ENCODE data around the gene ARID3A.

ARID3A gene

DNA sequence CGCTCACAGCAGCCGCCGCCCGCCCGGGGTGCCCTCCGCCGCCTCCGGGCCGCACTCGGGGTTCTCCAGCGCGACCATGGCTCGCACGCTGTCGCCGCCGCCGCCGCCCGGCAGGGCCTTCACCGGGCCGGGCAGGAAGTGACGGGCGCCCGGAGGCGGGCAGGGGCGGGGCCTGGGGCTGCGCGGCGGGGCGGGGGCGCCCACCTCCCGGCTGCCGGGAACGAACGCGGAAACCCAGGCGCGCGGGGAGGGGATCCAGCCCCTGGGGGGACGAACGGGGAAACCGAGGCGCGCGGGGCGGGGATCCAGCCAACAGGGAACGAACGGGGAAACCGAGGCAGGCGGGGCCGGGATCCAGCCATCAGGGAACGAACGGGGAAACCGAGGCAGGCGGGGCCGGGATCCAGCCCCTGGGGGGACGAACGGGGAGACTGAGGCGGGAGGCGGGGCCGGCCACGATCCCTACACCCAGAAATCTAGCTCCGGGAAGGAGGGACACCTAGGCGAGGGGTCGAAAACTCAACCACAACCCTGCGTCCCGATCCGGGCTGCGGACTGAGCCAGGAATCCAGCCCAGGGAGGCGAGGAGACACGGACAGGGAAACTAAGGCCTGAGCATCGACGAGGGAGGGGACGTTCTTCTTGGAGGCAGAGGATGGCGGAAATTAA, 12.6 kb upstream of the ARID3A start, which contains the start of gene R3HDM4:
Gene R3HDM4 (minus strand): TSS at position 140 of the 669 bp plus-strand sequence. CDS start 62 bp downstream, at position 78.
- peak; percentile 60 for DNase-seq

DNA sequence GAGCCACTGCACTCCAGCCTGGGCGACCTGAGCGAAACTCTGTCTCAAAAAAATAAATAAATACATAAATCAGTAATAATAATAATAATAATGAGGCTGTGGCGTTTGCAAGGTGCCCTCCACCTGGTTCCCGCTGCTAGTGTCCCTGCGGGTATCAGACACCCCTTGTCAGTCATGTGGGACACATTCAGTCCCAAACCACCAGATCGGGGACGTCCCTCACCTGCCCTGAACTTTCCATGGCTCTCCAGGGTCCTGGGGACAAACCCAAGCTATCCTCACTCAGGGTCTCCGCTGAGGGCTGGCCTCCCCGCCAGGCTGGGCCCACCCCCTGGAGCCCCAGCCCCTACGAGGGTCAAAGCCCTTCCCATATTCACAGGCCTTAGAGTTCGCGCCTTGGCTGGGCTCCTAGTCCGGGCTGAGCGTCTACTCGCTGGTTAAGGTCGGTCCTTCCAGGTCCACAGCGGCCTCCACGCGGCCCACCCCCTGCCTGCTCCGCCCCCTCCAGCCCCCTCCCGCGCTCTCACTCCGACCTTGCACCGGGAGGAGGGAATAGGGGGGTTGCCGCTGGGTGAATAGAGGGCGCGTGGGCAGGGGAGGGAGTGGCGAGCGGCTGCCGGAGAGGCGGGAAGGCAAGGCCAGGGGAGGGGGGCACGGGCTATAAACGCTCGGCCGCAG, 9.1 kb upstream of the ARID3A start:
- peak; percentile 21 for DNase-seq

DNA sequence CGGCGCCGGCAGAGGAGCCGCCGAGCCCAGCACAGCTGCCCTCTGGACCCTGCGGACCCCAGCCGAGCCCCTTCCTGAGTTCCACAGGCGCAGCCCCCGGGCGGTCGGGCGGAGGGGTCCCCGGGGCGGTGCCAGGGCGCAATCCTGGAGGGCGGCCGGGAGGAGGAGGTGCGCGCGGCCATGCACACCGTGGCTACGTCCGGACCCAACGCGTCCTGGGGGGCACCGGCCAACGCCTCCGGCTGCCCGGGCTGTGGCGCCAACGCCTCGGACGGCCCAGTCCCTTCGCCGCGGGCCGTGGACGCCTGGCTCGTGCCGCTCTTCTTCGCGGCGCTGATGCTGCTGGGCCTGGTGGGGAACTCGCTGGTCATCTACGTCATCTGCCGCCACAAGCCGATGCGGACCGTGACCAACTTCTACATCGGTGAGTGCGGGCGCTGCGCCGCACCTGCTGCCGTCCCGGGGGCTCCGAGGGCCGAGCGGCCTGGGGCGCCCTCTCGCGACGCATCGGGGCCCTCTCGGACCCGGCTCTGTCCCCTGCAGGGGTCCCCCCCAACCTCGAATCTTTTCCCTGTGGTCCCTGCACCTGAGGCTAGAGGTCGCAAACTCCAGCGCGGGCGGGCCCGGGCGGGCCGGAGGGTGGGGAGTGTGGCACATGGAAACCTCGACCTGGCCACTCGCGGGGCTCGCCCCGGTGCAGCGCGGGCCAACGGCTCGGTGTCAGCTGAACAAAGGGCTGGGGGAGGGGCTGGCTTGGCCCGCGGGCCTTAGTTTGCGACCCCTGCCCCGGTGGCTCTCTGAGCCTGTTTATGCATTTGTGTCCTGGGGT, 8.3 kb upstream of the ARID3A start, which contains the start of gene KISS1R:
Gene KISS1R (plus strand): TSS at position 11 of the 829 bp plus-strand sequence. CDS start 170 bp downstream, at position 181.
- DNase-seq: peak; percentile 22

DNA sequence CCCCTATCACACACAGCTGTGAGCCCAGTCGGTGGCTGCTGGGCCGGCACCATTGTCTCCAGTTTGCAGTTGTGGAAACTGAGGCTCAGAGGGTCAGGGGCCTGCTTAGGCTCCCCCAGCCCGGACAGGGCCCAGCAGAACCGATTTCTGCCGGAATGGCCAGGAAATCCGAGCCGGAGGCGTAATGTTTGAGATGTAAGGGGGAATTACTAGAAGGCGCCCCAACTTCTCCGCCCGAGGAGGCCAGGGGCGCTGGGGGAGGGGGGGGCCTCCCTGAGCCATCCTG, 7.7 kb upstream of the ARID3A start:
- DNase-seq: no peak

DNA sequence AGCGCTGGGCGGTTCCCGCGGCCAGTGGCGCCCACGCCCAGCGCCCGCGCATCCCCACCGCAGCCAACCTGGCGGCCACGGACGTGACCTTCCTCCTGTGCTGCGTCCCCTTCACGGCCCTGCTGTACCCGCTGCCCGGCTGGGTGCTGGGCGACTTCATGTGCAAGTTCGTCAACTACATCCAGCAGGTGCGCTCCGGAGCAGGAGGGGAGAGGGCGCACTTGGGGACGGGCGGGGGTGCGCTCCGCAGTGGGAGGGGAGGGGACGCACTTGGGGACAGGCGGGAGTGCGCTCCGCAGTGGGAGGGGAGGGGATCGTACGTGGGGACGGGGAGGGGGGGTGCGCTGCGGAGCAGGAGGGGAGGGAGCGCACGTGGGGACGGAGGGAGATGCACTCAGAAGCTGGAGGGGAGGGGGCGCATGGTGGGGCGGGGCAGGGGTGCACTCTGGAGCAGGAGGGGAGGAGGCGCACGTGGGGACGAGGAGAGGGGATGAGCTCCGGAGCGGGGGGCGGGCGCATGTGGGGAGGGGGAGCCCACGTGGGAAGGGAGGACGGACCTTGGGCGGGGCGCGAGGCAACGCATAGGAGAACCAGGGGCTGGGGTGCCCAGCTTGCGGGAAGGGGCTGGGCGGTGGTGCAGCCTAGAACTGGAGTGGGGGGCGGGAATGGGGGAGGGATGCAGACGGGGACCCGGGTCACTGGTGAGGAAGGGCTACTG, 7.2 kb upstream of the ARID3A start:
- no peak for DNase-seq

DNA sequence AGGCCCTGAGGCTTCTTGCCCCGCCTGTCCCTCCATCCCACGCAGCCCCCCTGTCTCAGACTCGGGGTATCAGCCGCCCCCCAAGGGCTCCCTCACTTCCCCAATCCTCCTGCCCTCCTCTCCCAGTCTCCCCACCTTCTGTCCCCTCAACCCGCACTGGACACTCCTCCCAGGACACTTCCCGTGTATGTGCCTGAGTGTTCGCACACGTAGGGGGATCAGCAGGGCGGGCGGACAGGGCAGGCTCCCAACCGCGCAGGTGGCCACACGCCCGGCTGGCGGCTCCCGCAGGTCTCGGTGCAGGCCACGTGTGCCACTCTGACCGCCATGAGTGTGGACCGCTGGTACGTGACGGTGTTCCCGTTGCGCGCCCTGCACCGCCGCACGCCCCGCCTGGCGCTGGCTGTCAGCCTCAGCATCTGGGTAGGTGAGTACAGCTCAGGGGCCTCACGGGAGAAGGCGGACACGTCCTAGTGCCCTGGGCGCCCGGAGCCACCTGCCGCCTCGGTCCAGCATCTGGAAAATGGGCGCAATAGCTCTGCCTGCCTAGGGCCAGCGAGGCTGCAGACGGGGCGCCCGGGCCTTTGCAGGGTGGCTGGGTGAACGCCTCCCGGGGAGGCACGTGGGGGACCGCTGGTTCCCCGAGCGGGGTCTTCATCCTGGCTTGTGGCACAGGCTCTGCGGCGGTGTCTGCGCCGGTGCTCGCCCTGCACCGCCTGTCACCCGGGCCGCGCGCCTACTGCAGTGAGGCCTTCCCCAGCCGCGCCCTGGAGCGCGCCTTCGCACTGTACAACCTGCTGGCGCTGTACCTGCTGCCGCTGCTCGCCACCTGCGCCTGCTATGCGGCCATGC, 6.4 kb upstream of the ARID3A start:
- peak; percentile 39 for DNase-seq

DNA sequence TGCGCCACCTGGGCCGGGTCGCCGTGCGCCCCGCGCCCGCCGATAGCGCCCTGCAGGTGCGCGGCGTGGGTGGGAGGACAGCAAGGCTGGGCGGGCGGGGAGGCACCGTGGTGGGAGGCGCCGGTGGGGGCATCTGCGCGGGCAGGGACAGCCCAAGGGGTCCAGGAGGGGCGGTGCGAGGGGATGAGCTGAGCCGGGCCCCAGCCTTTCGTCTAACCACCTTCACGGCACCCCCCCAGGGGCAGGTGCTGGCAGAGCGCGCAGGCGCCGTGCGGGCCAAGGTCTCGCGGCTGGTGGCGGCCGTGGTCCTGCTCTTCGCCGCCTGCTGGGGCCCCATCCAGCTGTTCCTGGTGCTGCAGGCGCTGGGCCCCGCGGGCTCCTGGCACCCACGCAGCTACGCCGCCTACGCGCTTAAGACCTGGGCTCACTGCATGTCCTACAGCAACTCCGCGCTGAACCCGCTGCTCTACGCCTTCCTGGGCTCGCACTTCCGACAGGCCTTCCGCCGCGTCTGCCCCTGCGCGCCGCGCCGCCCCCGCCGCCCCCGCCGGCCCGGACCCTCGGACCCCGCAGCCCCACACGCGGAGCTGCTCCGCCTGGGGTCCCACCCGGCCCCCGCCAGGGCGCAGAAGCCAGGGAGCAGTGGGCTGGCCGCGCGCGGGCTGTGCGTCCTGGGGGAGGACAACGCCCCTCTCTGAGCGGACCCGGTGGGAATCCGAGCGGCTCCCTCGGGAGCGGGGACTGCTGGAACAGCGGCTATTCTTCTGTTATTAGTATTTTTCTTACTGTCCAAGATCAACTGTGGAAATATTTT, 5.6 kb upstream of the ARID3A start:
- DNase-seq: peak; percentile 39

DNA sequence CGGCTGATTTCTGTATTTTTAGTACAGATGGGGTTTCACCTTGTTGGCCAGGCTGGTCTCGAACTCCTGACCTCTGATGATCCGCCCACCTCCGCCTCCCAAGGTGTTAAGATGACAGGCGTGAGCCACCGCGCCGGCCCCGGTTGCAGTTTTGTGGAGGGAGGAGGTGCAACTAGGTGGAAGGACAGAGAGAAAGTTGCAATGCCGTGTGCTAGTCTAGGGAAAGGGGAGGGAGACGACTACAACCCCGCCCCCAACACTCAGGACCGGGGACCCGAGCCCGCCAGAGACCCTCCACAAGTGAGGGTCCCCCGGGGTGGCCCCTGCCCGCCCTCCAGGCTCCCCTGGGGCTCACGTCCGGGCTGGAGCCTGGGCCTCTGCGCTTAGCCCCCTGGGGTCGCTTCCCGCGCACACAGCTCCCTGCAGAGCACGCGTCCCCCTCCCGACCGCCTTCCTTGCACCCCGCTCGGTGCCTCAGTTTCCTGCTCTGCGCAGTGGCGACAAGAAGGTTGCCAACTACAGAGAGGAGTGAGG, 1.2 kb upstream of the ARID3A start:
- DNase-seq: peak; percentile 5

DNA sequence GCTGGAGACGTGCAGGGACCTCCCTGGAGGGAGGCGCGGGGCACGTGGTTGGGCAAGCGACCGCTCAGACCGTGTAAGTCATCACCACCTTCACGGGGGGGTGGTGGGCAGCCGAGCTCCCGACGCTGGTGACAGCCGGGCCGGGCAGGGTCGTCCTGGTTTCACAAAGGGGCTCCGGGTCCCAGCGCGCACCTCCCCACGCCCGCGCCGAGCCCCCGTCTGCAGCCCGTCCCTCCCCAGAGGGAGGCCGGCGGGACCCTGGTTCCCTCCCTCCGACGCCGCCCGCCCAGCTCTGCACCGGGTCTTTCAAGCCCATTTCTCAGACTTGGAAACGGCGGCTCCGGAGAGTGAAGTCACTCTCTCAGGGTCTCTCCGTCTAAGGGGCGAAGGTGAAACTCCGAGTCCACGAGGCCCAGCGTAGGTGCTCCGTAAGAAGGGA, 729 bp upstream of the ARID3A start:
- DNase-seq: peak; percentile 85

DNA sequence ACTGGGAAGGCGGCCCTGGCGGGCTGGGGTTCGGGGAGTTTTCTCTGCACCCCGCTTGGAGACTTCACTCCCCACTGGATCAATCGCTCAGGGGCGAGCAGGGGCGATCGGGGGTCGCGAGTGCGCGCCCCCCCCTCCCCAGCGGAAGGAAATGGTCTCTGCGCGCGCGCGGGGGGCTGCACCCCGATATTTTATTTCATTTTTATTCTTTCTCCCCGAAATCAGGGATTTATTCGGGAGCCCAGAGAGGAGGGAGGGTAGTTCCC, 421 bp downstream of the ARID3A start:
- DNase-seq: no peak

DNA sequence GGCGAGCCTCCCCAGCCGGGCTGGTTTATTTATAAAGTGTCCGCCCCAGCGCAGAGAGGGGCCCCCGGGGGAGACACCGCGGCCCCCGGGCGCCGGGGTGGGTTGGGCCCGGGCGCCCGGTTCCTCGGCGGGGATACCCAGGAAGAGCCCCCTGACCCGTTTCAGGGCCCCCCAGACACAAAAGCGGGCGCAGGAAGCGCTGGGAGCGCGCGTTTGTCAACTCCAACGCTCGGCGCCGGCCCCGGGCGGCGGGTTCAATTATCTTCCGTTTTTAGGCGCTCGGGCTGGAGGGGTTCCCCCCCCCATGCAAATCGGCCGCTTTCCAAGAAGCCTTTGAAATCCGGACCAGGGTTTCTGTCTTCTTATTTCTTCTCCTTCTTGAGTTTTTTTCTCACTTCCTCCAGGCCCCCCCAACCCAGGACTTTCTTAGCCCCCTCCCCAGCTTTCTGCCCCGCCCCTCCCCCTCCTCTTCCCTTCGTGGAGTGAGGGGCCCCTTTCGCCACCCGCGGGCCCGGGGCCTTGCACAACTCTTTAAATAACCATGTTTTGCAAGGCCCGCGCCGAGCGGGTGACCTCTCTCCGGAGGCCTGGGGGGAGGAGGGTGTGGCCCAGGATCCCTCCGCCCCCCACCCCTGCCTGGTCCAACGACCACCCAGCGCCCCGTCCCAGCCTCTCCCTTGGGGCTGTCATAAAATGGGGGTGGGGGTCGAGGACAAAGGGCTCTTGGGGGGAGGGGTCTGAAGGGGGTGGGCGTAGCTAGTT, 935 bp downstream of the ARID3A start:
- no peak for DNase-seq

DNA sequence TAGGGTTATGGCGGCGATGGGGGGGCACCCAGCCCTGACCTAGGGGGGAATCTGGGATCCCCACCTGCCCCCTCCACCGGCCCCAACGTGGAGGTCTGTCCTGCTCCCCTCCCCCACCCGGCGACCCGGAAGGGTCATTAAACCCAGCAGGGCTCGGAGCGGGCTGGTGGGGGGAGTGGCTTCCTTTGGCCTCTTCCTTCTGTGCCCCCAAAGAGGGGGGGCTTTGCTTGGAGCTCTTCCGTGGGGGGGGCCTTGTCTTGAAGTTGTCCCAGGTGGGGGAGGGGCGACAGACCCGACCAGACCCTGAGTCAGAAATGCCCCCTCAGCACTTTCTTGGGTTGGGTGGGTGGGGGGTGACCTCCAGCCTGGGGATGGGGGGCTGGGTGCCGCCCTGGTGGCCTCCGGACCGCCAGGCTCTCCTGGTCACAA, 1.5 kb downstream of the ARID3A start:
- DNase-seq: no peak

DNA sequence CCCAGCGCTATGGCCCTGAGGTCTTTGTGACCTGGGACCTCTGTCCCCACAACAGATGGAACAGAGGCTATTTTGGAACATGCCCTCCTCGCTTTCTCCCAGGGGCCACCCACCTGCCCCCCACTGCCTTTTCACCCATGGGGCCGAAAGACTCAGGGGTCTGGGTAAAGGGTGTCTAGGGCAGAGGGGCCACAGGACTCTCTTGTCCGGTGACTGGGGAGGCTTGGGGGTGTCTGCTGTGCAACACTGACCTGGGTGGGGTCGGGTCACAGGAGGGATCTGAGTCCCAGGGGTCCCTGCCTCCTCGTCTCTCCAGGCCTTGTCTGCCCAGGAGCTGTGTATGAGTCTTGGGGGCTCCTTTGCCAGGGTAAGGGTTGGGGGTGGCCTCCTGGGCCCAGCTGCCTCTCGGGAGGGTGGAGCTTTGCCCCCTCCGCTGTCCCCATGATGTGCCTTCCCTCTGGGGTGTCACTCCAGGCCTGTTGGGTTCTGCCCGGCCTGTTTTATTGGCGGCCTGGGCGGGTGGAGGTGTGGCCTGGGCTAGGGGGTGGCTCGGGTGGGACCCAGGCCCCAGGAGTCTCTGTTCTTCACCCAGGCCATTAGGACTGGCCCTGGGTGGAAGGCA, 2.1 kb downstream of the ARID3A start:
- no peak for DNase-seq

DNA sequence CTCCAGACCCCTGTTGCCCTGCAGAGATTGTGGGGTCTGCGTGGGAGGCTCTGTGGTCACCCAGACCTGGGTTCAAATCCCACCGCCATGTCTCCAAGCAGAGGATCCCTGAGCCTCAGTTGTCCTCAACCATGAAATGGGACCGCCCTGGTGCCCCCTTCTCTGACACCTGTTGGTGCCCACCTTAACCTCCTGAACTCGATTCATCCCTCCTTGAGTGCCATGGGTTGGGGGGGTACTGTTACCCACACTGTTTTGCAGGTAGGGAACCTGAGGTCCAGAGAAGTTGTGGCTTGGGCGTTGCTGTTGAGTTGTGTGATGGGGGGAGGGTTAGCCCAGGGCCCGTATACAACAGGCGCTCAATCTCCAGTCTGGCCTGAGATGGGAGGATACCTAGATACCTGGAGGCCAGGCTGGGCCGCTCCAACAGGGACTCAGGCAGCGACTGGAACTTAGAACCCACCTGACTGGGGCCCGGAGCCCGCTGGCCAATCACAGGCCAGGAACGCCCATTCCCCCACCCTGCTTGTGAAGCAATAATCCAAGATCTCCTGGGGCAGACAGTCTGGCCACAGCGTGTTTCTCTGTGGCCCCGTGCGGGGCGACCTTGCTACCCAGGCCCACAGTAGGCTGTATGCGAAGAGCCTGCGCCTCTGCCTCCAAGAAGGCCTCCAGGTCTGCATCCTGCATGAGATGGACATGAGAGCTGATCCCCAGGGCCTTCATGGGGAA, 2.8 kb downstream of the ARID3A start:
- no peak for DNase-seq

DNA sequence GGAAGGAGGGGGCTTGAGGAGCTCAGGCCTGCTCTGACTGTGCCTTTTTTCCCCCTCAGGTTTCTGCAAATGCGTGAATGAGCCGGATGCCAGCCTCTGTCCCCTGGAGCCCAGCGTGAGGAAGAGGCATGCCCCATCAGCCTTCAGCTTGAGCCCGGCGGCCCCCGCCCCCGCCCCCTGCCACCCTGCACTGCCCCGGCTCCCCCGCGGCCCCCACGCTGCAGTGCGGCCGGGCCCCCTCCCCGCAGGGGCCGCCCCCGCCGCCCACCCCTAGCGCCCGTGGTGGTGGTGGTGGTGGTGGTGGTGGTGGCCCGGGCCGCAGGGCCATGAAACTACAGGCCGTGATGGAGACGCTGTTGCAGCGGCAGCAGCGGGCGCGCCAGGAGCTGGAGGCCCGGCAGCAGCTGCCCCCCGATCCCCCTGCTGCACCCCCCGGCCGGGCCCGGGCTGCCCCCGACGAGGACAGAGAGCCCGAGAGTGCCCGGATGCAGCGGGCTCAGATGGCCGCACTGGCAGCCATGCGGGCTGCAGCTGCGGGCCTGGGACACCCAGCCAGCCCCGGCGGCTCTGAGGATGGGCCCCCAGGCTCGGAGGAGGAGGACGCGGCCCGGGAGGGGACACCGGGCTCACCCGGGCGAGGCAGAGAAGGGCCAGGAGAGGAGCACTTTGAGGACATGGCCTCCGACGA, 3.5 kb downstream of the ARID3A start:
- no peak for DNase-seq

DNA sequence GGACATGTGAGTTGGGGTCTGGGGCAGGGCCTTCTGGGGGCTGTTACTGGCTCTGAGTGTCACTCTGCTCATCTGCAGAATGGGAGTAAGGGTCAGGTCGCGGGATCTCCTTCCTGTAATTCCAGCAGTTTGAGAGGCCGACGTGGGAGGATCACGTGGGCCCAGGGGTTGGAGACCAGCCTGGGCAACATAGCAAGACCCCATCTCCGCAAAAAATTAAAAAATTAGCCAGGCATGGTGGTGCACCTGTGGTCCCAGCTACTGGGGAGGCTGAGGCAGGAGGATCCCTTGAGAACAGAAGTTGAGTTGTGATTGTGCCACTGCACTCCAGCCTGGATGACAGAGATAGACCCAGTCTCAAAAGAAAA, 4.0 kb downstream of the ARID3A start:
- no peak for DNase-seq

DNA sequence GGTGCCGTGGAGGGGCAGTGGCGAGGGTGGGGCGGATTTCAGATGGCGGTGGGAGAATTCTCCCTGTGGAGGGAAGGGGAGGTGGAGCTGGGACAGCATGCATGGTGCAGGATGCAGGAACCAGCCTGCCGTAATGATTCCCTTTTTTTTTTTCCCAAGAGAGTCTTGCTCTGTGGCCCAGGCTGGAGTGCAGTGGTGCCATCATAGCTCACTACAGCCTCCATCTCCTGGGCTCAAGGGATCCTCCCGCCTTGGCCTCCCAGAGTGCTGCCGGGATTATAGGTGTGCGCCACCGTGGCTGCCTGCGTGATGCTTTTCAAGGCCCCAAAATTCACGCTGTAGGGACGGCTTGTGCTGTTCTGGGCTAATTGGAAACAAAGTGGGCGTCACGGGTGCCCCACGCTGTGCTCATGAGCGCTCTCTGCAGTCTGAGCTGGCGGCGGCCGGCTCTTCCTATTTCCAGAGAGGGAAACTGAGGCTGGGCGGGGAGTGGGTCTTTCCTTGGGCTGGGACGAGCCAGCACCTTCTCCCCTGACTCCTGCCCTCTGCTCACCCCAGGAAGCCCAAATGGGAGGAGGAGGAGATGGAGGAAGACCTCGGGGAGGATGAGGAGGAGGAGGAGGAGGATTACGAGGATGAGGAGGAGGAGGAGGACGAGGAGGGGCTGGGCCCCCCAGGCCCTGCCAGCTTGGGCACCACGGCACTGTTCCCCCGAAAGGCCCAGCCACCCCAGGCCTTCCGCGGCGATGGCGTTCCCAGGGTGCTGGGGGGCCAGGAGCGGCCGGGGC, 6.2 kb downstream of the ARID3A start:
- no peak for DNase-seq

Measured in NCI-H1092 treated with DMSO at 0.1 percent for 48 hours (cell line).